SK-N-SH (cell line): Measurements from ENCODE around the gene RFC5. TPM values are rescaled to one million over a fixed set of nuclear protein-coding genes. Genes with fewer than 3 reads are reported as not detected.

Source experiments
- CTCF ChIA-PET: fragments of 300-600, 350-600 bp; formaldehyde crosslinking; extraction: SDS; loops from one replicate; lab custom pipeline; 2021; lab: Yijun Ruan, JAX
- POLR2A ChIA-PET: fragments of 350-600 bp; sonication (Branson Sonifier 250); formaldehyde crosslinking; extraction: SDS; loops from one replicate; lab custom pipeline; 2020; ENCODE audit warnings: antibody characterized with exemption, inconsistent platforms; lab: Yijun Ruan, JAX
- DNase-seq: peaks from one replicate; pipeline ENCODE4 v3.0.0; 2012
- H2AFZ ChIP-seq: fragments of 200-600 bp; sonication (generic); 2 replicates; pipeline ENCODE4 v1.8.1; 2016; ENCODE audit warnings: antibody characterized with exemption, mild to moderate bottlenecking, low read depth
- H3F3A ChIP-seq: fragments of 200-600 bp; sonication (generic); replicated peaks from 2 replicates; pipeline ENCODE3; 2016; ENCODE audit warnings: antibody characterized with exemption, mild to moderate bottlenecking; ENCODE audit not compliant: insufficient read depth
- H3K27ac ChIP-seq, 2 experiments: fragments of 200-500 bp in 1 of 2; fragments of 200-600 bp in 1 of 2; sonication (Bioruptor generic) in 1 of 2; sonication (generic), shearing (Covaris generic) in 1 of 2; 2 replicates each; pipeline versions ENCODE4 v1.5.1 to v1.6.1; 2014 to 2016; ENCODE audit warnings: low read depth in 2 of 2, inconsistent platforms in 1 of 2, low read length in 1 of 2, mild to moderate bottlenecking in 1 of 2, mixed read lengths in 1 of 2
- H3K27me3 ChIP-seq: fragments of 200-600 bp; sonication (generic), shearing (Covaris generic); 2 replicates; pipeline ENCODE4 v1.6.1; 2016; ENCODE audit warnings: mixed run types; ENCODE audit not compliant: insufficient read depth
- H3K36me3 ChIP-seq, 2 experiments: fragments of 200-500 bp in 1 of 2; fragments of 200-600 bp in 1 of 2; sonication (Bioruptor generic) in 1 of 2; sonication (generic) in 1 of 2; replicated peaks in 1 of 2; 2 replicates each; pipeline versions ENCODE3 to v1.5.1; 2014 to 2016; ENCODE audit warnings: low read length in 1 of 2, mild to moderate bottlenecking in 1 of 2; ENCODE audit not compliant: insufficient read depth in 2 of 2, control insufficient read depth in 1 of 2
- H3K4me1 ChIP-seq, 2 experiments: fragments of 200-500 bp in 1 of 2; fragments of 200-600 bp in 1 of 2; sonication (Bioruptor generic) in 1 of 2; sonication (generic), shearing (Covaris generic) in 1 of 2; 2 replicates each; pipeline versions ENCODE4 v1.5.1 to v1.6.1; 2014 to 2016; ENCODE audit warnings: low read depth in 1 of 2, low read length in 1 of 2, mixed run types in 1 of 2; ENCODE audit not compliant: insufficient read depth in 2 of 2, control insufficient read depth in 1 of 2
- H3K4me2 ChIP-seq: fragments of 200-600 bp; sonication (generic), shearing (Covaris generic); 2 replicates; pipeline ENCODE4 v1.6.1; 2017; ENCODE audit warnings: mixed run types
- H3K4me3 ChIP-seq, 2 experiments: fragments of 200-500 bp in 1 of 2; fragments of 200-600 bp in 1 of 2; sonication (Bioruptor generic) in 1 of 2; sonication (generic), shearing (Covaris generic) in 1 of 2; 2 replicates each; pipeline versions ENCODE4 v1.5.1 to v1.8.1; 2014 to 2016; ENCODE audit warnings: low read depth in 2 of 2, inconsistent platforms in 1 of 2, low read length in 1 of 2, mild to moderate bottlenecking in 1 of 2, mixed read lengths in 1 of 2, moderate library complexity in 1 of 2
- H3K79me2 ChIP-seq: fragments of 200-600 bp; sonication (generic); 2 replicates; pipeline ENCODE4 v1.8.1; 2017; ENCODE audit warnings: mild to moderate bottlenecking; ENCODE audit not compliant: insufficient read depth
- H3K9ac ChIP-seq: fragments of 200-600 bp; sonication (generic); 2 replicates; pipeline ENCODE4 v1.6.1; 2017; ENCODE audit warnings: mixed run types
- H3K9me2 ChIP-seq: fragments of 200-600 bp; sonication (generic); 2 replicates; pipeline ENCODE4 v1.6.1; 2017; ENCODE audit warnings: mixed run types
- H3K9me3 ChIP-seq: fragments of 200-600 bp; sonication (generic); 2 replicates; pipeline ENCODE4 v1.6.1; 2017; ENCODE audit warnings: mixed run types, mild to moderate bottlenecking, moderate library complexity
- H4K20me1 ChIP-seq: fragments of 200-600 bp; sonication (generic); 2 replicates; pipeline ENCODE4 v1.6.1; 2017; ENCODE audit warnings: mild to moderate bottlenecking, mixed run types; ENCODE audit not compliant: insufficient read depth
- CHD2 ChIP-seq: fragments of 150-350 bp; IDR thresholded peaks from 2 replicates; pipeline ENCODE4 v1.6.1; 2018; ENCODE audit warnings: low read length; ENCODE audit not compliant: partially characterized antibody
- FOXM1 ChIP-seq: IDR thresholded peaks from 2 replicates; pipeline ENCODE4 v1.4.0; 2012; ENCODE audit warnings: low read depth, mild to moderate bottlenecking
- GATA2 ChIP-seq: sonication (generic); formaldehyde crosslinking; IDR thresholded peaks from 2 replicates; pipeline ENCODE4 v1.5.0; 2020; ENCODE audit warnings: mild to moderate bottlenecking, missing genetic modification reagents
- MEF2A ChIP-seq: IDR thresholded peaks from 2 replicates; pipeline ENCODE4 v1.4.0; 2012; ENCODE audit warnings: low read depth, borderline replicate concordance
- NRF1 ChIP-seq: IDR thresholded peaks from 2 replicates; pipeline ENCODE4 v1.6.1; 2012; ENCODE audit warnings: low read depth, mild to moderate bottlenecking, low read length
- RAD21 ChIP-seq: IDR thresholded peaks from 2 replicates; pipeline ENCODE4 v1.6.1; 2012; ENCODE audit warnings: mild to moderate bottlenecking, low read length
- TAF1 ChIP-seq: IDR thresholded peaks from 2 replicates; pipeline ENCODE4 v1.6.1; 2012; ENCODE audit warnings: low read depth, mild to moderate bottlenecking, low read length, moderate library complexity, borderline replicate concordance
- WGBS: methylation state at CpG from one replicate; pipeline ENCODE4 v1.1.6; 2017; ENCODE audit warnings: low lambda C conversion rate; 5-methylcytosine and 5-hydroxymethylcytosine counted together
- polyA plus RNA-seq, 3 experiments: library from polyadenylated mRNA; depleted of rRNA; stranded (reverse); fragments of >200 nt; gene quantifications; 2 replicates each; pipeline ENCODE4 v1.2.3, GENCODE V29; 2012

Gene RFC5
- polyA plus RNA-seq, 1 of the 3 experiments (the other 2 are of a cell fraction): 15.3 TPM

DNA sequence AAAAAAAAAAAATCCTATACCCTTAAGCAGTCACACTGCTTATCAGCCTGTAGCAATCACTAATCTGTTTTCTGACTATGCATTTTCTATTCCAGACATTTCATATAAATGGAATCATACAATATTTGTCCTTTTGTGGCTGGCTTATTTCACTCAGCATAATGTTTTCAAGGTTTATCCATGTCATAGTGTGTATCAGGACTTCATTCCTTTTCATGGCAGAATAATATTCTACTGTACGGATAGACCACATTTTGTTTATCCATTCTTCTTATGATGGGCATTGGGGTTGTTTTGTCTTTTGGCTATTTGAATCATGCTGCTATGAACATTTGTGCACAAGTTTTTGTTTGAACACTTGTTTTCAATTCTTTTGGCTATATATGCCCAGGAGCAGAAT, 39.1 kb upstream of the RFC5 start:
- POLR2A ChIA-PET: no interaction called here
- Histone ChIP-seq H3K4me1 (no peaks in the 10 kb centered on the region), H3F3A (no peaks in the 10 kb centered on the region), H3K27ac (no peak overlapping the region), H3K4me2 (no peak overlapping the region), H3K9ac (no peak overlapping the region), H3K36me3 (no peaks in the 10 kb centered on the region), H3K9me3 (no peaks in the 10 kb centered on the region), H2AFZ (no peak overlapping the region), H3K9me2 (no peaks in the 10 kb centered on the region), H4K20me1 (no peaks in the 10 kb centered on the region), H3K27me3 (no peaks in the 10 kb centered on the region), H3K4me3 (no peak overlapping the region), H3K79me2 (no peaks in the 10 kb centered on the region)
- CTCF ChIA-PET: no interaction called here
- no peak for DNase-seq
- 60% methylated on average over 1 of the region's 1 CpG for WGBS
- TF ChIP-seq RAD21: no peak
- TF ChIP-seq TAF1: no peak

DNA sequence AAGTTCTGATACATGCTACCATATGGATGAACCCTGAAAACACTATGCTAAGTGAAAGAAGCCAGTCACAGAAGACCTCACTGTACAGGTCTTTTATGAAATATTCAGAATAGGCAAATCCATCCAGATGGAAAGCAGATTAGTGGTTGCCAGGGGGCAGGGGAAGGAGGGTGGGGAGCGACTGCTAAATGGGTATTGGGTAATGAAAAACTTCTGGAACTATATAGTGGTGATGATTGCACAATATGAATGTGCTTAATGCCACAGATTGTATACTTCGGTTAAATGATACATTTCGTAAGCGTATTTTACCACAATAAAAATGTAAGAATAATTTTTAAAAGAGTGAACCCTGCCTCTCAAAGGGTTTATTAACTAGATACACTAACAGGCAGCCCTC, 35.9 kb upstream of the RFC5 start:
- no peaks in the 10 kb centered on the region for H3K36me3 ChIP-seq
- H3F3A ChIP-seq: no peaks in the 10 kb centered on the region
- H3K9me3 ChIP-seq: no peaks in the 10 kb centered on the region
- H3K4me3 ChIP-seq: no peak overlapping the region
- DNase-seq: no peak
- CTCF ChIA-PET: no interaction called here
- no peaks in the 10 kb centered on the region for H3K27me3 ChIP-seq
- H4K20me1 ChIP-seq: no peaks in the 10 kb centered on the region
- no peak overlapping the region for H3K9ac ChIP-seq
- POLR2A ChIA-PET: no interaction called here
- TF ChIP-seq CHD2: no peak
- no peak for TF ChIP-seq NRF1
- no peak for TF ChIP-seq MEF2A
- TF ChIP-seq TAF1: no peak
- TF ChIP-seq, all 33 proteins: peak for 0
- no peaks in the 10 kb centered on the region for H3K9me2 ChIP-seq
- 57% methylated on average over 4 of the region's 4 CpGs for WGBS
- no peak overlapping the region for H3K27ac ChIP-seq
- H3K79me2 ChIP-seq: no peaks in the 10 kb centered on the region
- H3K4me1 ChIP-seq: peaks cover 0 to 2% of the 10 kb centered on the region in 2 experiments; a peak in 1 of 4 replicates
- no peak overlapping the region for H3K4me2 ChIP-seq
- no peak overlapping the region for H2AFZ ChIP-seq

DNA sequence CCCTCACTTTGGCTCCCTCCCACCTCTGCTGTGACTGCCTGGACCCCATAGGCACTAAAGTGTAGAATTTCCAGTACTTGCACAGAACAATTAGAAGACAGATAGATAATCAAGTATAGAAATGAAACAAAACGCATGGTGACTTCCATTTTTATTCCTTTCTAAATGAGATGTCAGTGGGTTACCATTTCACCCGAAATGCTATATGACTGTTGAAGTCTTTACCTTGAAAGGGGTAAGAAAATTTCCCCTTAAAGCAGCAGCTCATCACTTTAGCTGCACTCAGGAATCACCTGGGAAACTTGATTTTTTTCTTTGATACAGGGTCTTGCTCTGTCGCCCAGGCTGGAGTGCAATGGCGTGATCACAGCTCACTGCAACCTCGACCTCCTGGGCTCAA, 35.2 kb upstream of the RFC5 start:
- Histone ChIP-seq H3K4me3 (no peak overlapping the region), H3K36me3 (no peaks in the 10 kb centered on the region), H3K27me3 (no peaks in the 10 kb centered on the region), H3K79me2 (no peaks in the 10 kb centered on the region), H3K9ac (no peak overlapping the region), H3K27ac (no peak overlapping the region), H3F3A (peaks cover under 1% of the 10 kb centered on the region), H3K4me2 (no peak overlapping the region), H3K4me1 (peaks cover 0 to 2% of the 10 kb centered on the region in 2 experiments; a peak in 1 of 4 replicates), H3K9me3 (no peaks in the 10 kb centered on the region), H4K20me1 (no peaks in the 10 kb centered on the region), H2AFZ (no peak overlapping the region), H3K9me2 (no peaks in the 10 kb centered on the region)
- POLR2A ChIA-PET: no interaction called here
- DNase-seq: no peak
- CTCF ChIA-PET: no interaction called here
- TF ChIP-seq FOXM1 (no peak), GATA2 (CRISPR knock-in tag) (no peak), TAF1 (no peak)
- WGBS: 41% methylated on average over 5 of the region's 5 CpGs
